ENCODE results near the gene GPR63.

- TF ChIP-seq, protein P1, sequence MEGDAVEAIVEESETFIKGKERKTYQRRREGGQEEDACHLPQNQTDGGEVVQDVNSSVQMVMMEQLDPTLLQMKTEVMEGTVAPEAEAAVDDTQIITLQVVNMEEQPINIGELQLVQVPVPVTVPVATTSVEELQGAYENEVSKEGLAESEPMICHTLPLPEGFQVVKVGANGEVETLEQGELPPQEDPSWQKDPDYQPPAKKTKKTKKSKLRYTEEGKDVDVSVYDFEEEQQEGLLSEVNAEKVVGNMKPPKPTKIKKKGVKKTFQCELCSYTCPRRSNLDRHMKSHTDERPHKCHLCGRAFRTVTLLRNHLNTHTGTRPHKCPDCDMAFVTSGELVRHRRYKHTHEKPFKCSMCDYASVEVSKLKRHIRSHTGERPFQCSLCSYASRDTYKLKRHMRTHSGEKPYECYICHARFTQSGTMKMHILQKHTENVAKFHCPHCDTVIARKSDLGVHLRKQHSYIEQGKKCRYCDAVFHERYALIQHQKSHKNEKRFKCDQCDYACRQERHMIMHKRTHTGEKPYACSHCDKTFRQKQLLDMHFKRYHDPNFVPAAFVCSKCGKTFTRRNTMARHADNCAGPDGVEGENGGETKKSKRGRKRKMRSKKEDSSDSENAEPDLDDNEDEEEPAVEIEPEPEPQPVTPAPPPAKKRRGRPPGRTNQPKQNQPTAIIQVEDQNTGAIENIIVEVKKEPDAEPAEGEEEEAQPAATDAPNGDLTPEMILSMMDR (IDR thresholded peaks at IDR 0.05) = peak in 1 of 7 experiments; percentile 8
- peak; percentile 28 to 67 (median 63) for TF ChIP-seq POLR2A (IDR thresholded peaks at IDR 0.05)
These were observed at the start of gene GPR63 for GRCh38 chr6:96837081-96837971.

All from body of pancreas (tissue), 4 donors.